ENCODE results near the gene ATRNL1.
"Not testable (repeated sequence)": the region's sequence is repeated elsewhere in the genome, so short reads cannot be mapped to it uniquely, and the experiment has no call there.

Gene ATRNL1

DNA sequence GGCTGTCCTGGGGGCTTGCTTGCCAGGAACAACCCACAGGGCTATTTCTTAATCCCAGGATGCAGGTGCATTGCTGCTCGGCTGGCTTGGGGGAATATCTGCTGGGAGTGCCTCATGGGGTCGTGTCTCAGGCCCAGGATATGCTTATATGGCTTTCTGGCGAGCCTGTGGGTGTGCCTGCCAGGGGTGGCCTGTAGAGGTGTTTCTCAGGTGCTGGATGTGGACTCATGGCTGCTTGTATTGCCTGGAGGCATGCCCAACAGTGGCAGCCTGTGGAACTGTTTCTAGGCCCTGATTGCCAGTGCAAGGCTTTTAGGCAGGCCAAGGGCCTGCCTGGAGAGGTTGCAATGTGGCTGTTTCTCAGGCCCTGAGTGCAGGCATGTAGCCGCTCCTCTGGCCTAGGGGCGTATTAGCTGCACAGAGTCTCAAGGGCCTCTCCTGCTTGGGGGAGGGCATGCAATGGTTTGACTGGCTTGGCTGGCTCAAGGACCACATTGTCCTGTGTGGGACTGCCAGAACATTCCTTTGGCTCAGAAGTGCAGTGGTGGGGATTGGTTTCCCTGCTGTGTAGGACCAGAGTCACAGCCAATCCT is 202.1 kb downstream of the ATRNL1 start:
- Histone ChIP-seq H3K79me2 (ENCODE audit: control insufficient read depth, insufficient read depth, low read length) (no peaks in the 10 kb centered on the region), H3K36me3 (ENCODE audit: control insufficient read depth, insufficient read depth, low read length) (no peaks in the 10 kb centered on the region)

DNA sequence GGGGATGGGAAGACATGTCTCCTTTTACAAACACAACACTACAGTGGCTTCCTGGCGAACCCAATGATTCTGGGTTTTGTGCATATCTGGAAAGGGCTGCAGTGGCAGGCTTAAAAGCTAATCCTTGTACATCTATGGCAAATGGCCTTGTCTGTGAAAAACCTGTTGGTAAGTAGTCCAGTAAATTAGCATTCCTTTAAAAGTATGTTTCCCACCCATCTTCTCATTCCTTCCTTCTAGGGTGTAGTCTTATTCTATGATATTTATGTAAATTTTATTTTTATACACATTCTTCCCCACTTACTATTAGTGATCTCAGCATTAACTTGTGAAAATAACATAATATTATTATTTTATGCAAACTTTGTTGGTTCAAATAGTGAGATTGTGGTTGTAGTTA is 206.9 kb downstream of the ATRNL1 start:
- no peak overlapping the region for H3K56ac ChIP-seq (ENCODE audit: low read length)
- H3K18ac ChIP-seq (ENCODE audit: low read length) = no peak overlapping the region
- WGBS (ENCODE audit: extremely low coverage, insufficient coverage, low lambda C conversion rate) = no CpG with 5 or more reads among the region's 1 CpG
- no peaks in the 10 kb centered on the region for H3K27me3 ChIP-seq (ENCODE audit: insufficient read depth, low read length, poor library complexity)
- no peak overlapping the region for H4K5ac ChIP-seq (ENCODE audit: low read length)
- H3K4me1 ChIP-seq (ENCODE audit: control insufficient read depth, low read depth, low read length) = no peaks in the 10 kb centered on the region
- no peak overlapping the region for H3K4ac ChIP-seq (ENCODE audit: low read depth, low read length)
- no peak overlapping the region for H2BK5ac ChIP-seq (ENCODE audit: low read length)
- no peak overlapping the region for H2BK120ac ChIP-seq (ENCODE audit: low read depth, low read length)
- no peak overlapping the region for H2BK15ac ChIP-seq (replicated peaks; ENCODE audit: low read depth)
- H3K9ac ChIP-seq (ENCODE audit: low read length) = no peak overlapping the region
- H3K79me2 ChIP-seq (ENCODE audit: control insufficient read depth, insufficient read depth, low read length) = no peaks in the 10 kb centered on the region
- H3K79me1 ChIP-seq (ENCODE audit: low read length) = no peaks in the 10 kb centered on the region
- H4K8ac ChIP-seq (ENCODE audit: low read depth, low read length) = no peak overlapping the region
- no peak overlapping the region for H2AK5ac ChIP-seq (ENCODE audit: low read length)
- H3K4me2 ChIP-seq (ENCODE audit: low read length) = no peak overlapping the region
- no peak overlapping the region for H3K27ac ChIP-seq (ENCODE audit: low read depth, low read length)
- H3K4me3 ChIP-seq (ENCODE audit: low read length) = no peak overlapping the region
- H3K36me3 ChIP-seq (ENCODE audit: control insufficient read depth, insufficient read depth, low read length) = no peaks in the 10 kb centered on the region
- no peak for DNase-seq
- no peak overlapping the region for H3K23ac ChIP-seq (ENCODE audit: low read length)

More for the DNA sequence above, 202.1 kb downstream of the ATRNL1 start:
- H2BK120ac ChIP-seq (ENCODE audit: low read depth, low read length) = no peak overlapping the region
- no CpG with 5 or more reads among the region's 5 CpGs for WGBS (ENCODE audit: extremely low coverage, insufficient coverage, low lambda C conversion rate)
- no peak overlapping the region for H3K27ac ChIP-seq (ENCODE audit: low read depth, low read length)
- no peaks in the 10 kb centered on the region for H3K27me3 ChIP-seq (ENCODE audit: insufficient read depth, low read length, poor library complexity)
- H2BK15ac ChIP-seq (replicated peaks; ENCODE audit: low read depth) = no peak overlapping the region
- peak overlapping the region; percentile 45 for H3K23ac ChIP-seq (ENCODE audit: low read length)
- no peak overlapping the region for H3K4me2 ChIP-seq (ENCODE audit: low read length)
- DNase-seq = peak; percentile 39
- H2AK5ac ChIP-seq (ENCODE audit: low read length) = no peak overlapping the region
- H2BK5ac ChIP-seq (ENCODE audit: low read length) = no peak overlapping the region
- H3K4ac ChIP-seq (ENCODE audit: low read depth, low read length) = no peak overlapping the region
- H3K18ac ChIP-seq (ENCODE audit: low read length) = no peak overlapping the region
- H3K9ac ChIP-seq (ENCODE audit: low read length) = no peak overlapping the region
- H3K4me1 ChIP-seq (ENCODE audit: control insufficient read depth, low read depth, low read length) = no peaks in the 10 kb centered on the region
- H3K79me1 ChIP-seq (ENCODE audit: low read length) = no peaks in the 10 kb centered on the region
- no peak overlapping the region for H3K4me3 ChIP-seq (ENCODE audit: low read length)
- H3K56ac ChIP-seq (ENCODE audit: low read length) = no peak overlapping the region
- no peak overlapping the region for H4K8ac ChIP-seq (ENCODE audit: low read depth, low read length)
- H4K5ac ChIP-seq (ENCODE audit: low read length) = no peak overlapping the region

DNA sequence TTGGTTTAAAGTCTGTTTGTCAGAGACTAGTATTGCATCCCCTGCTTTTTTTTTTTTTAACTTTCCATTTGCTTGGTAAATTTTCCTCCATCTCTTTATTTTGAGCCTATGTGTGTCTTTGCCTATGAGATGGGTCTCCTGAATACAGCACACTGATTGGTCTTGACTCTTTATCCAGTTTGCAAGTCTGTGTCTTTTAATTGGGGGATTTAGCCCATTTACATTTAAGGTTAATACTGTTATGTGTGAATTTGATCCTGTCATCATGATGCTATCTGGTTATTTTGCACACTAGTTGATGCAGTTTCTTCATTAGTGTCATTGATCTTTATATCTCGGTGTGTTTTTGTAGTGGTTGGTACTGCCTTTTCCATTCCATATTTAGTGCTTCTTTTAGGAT is 226.5 kb downstream of the ATRNL1 start:
- not testable (repeated sequence) for H3K56ac ChIP-seq (ENCODE audit: low read length); DNase-seq; H3K4me2 ChIP-seq (ENCODE audit: low read length); H3K9ac ChIP-seq (ENCODE audit: low read length); H2BK15ac ChIP-seq (replicated peaks; ENCODE audit: low read depth); H3K4me1 ChIP-seq (ENCODE audit: control insufficient read depth, low read depth, low read length); H3K79me1 ChIP-seq (ENCODE audit: low read length); H2BK120ac ChIP-seq (ENCODE audit: low read depth, low read length); H2AK5ac ChIP-seq (ENCODE audit: low read length); H3K27me3 ChIP-seq (ENCODE audit: insufficient read depth, low read length, poor library complexity); H2BK5ac ChIP-seq (ENCODE audit: low read length); H3K36me3 ChIP-seq (ENCODE audit: control insufficient read depth, insufficient read depth, low read length); H3K18ac ChIP-seq (ENCODE audit: low read length); H3K27ac ChIP-seq (ENCODE audit: low read depth, low read length); H3K4me3 ChIP-seq (ENCODE audit: low read length); H4K8ac ChIP-seq (ENCODE audit: low read depth, low read length); H4K5ac ChIP-seq (ENCODE audit: low read length); H3K4ac ChIP-seq (ENCODE audit: low read depth, low read length); H3K23ac ChIP-seq (ENCODE audit: low read length); H3K79me2 ChIP-seq (ENCODE audit: control insufficient read depth, insufficient read depth, low read length)
- WGBS (ENCODE audit: extremely low coverage, insufficient coverage, low lambda C conversion rate) = no CpG with 5 or more reads among the region's 1 CpG

DNA sequence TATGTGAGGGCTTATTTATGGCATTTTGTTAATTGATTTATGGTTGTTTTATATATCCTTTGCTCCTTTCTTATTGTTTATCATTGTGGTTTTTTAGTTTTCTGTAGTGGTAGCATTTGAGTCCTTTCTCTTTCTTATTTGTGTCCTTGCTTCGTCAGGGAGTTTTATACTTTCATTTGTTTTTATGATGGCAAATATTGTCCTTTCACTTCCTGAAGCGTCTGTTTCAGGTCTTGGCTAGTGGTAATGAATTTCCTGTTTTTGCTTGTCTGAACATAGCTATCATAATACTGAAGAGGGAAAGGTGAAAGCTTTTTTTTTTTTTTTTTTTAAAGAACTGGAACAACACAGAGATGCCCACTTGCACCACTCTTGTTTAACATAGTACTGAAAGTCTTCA is 228.2 kb downstream of the ATRNL1 start:
- no peak overlapping the region for H3K56ac ChIP-seq (ENCODE audit: low read length)
- H3K36me3 ChIP-seq (ENCODE audit: control insufficient read depth, insufficient read depth, low read length) = no peaks in the 10 kb centered on the region
- H2BK120ac ChIP-seq (ENCODE audit: low read depth, low read length) = no peak overlapping the region
- no peak overlapping the region for H2BK5ac ChIP-seq (ENCODE audit: low read length)
- H3K27ac ChIP-seq (ENCODE audit: low read depth, low read length) = no peak overlapping the region
- H3K79me2 ChIP-seq (ENCODE audit: control insufficient read depth, insufficient read depth, low read length) = no peaks in the 10 kb centered on the region
- H3K4me2 ChIP-seq (ENCODE audit: low read length) = no peak overlapping the region
- no peak for DNase-seq
- no peak overlapping the region for H2AK5ac ChIP-seq (ENCODE audit: low read length)
- no peak overlapping the region for H3K9ac ChIP-seq (ENCODE audit: low read length)
- no CpG with 5 or more reads among the region's 2 CpGs for WGBS (ENCODE audit: extremely low coverage, insufficient coverage, low lambda C conversion rate)
- no peak overlapping the region for H4K5ac ChIP-seq (ENCODE audit: low read length)
- H3K4me3 ChIP-seq (ENCODE audit: low read length) = no peak overlapping the region
- H4K8ac ChIP-seq (ENCODE audit: low read depth, low read length) = no peak overlapping the region
- no peaks in the 10 kb centered on the region for H3K79me1 ChIP-seq (ENCODE audit: low read length)
- H2BK15ac ChIP-seq (replicated peaks; ENCODE audit: low read depth) = no peak overlapping the region
- H3K23ac ChIP-seq (ENCODE audit: low read length) = no peak overlapping the region
- H3K18ac ChIP-seq (ENCODE audit: low read length) = no peak overlapping the region
- H3K4ac ChIP-seq (ENCODE audit: low read depth, low read length) = no peak overlapping the region
- H3K4me1 ChIP-seq (ENCODE audit: control insufficient read depth, low read depth, low read length) = no peaks in the 10 kb centered on the region
- H3K27me3 ChIP-seq (ENCODE audit: insufficient read depth, low read length, poor library complexity) = no peaks in the 10 kb centered on the region

DNA sequence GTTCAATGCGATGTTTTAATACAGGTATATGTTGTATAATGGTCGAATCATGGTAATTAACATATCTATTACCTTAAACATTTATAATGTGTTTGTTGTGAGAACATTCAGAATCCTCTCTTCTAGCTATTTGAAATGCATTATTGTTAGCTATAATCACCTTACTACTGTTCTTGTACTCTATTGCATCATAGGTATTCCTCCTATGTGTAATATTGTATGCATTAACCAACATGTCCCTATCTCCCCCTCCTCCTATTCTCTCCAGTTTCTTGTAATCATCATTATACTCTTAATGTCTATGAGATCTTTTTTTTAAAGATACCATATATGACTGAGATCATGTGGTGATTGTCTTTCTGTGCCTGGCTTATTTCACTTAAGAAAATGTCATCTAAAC is 235.2 kb downstream of the ATRNL1 start:
- Histone ChIP-seq H2AK5ac (ENCODE audit: low read length) (no peak overlapping the region), H3K4me1 (ENCODE audit: control insufficient read depth, low read depth, low read length) (no peaks in the 10 kb centered on the region), H3K23ac (ENCODE audit: low read length) (no peak overlapping the region), H3K79me2 (ENCODE audit: control insufficient read depth, insufficient read depth, low read length) (no peaks in the 10 kb centered on the region), H3K18ac (ENCODE audit: low read length) (no peak overlapping the region), H2BK5ac (ENCODE audit: low read length) (no peak overlapping the region), H3K4me2 (ENCODE audit: low read length) (no peak overlapping the region), H3K9ac (ENCODE audit: low read length) (no peak overlapping the region), H4K5ac (ENCODE audit: low read length) (no peak overlapping the region), H3K4ac (ENCODE audit: low read depth, low read length) (no peak overlapping the region), H3K4me3 (ENCODE audit: low read length) (no peak overlapping the region), H3K27me3 (ENCODE audit: insufficient read depth, low read length, poor library complexity) (no peaks in the 10 kb centered on the region), H3K27ac (ENCODE audit: low read depth, low read length) (no peak overlapping the region), H2BK120ac (ENCODE audit: low read depth, low read length) (no peak overlapping the region), H3K56ac (ENCODE audit: low read length) (no peak overlapping the region), H4K8ac (ENCODE audit: low read depth, low read length) (no peak overlapping the region), H3K79me1 (ENCODE audit: low read length) (no peaks in the 10 kb centered on the region), H2BK15ac (replicated peaks; ENCODE audit: low read depth) (no peak overlapping the region), H3K36me3 (ENCODE audit: control insufficient read depth, insufficient read depth, low read length) (no peaks in the 10 kb centered on the region)
- WGBS (ENCODE audit: extremely low coverage, insufficient coverage, low lambda C conversion rate) = no CpG with 5 or more reads among the region's 2 CpGs
- DNase-seq = no peak

DNA sequence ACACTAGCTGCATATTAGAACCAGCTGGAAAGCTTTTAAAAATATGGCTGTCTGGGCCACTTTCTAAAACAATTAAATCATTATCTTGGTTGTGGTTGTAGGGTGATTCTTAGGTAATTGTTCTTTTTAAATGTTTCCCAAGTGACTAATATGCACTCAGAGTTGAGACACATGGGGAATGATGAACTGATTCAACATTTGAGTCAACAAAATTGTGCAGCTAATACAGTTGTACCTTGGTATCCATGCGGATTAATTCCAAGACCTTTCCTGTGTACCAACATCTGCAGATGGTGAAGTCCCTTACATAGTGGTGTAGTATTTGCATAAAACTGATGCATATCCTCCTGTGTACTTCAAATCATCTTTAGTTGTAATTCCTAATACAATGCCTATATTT is 242.2 kb downstream of the ATRNL1 start:
- Histone ChIP-seq H3K9ac (ENCODE audit: low read length) (no peak overlapping the region), H2BK5ac (ENCODE audit: low read length) (no peak overlapping the region), H3K36me3 (ENCODE audit: control insufficient read depth, insufficient read depth, low read length) (no peaks in the 10 kb centered on the region), H3K4me3 (ENCODE audit: low read length) (no peak overlapping the region), H2BK15ac (replicated peaks; ENCODE audit: low read depth) (no peak overlapping the region), H3K79me1 (ENCODE audit: low read length) (no peaks in the 10 kb centered on the region), H2BK120ac (ENCODE audit: low read depth, low read length) (no peak overlapping the region), H3K4ac (ENCODE audit: low read depth, low read length) (no peak overlapping the region), H4K8ac (ENCODE audit: low read depth, low read length) (no peak overlapping the region), H3K23ac (ENCODE audit: low read length) (no peak overlapping the region), H3K4me1 (ENCODE audit: control insufficient read depth, low read depth, low read length) (no peaks in the 10 kb centered on the region), H3K56ac (ENCODE audit: low read length) (no peak overlapping the region), H3K18ac (ENCODE audit: low read length) (no peak overlapping the region), H3K79me2 (ENCODE audit: control insufficient read depth, insufficient read depth, low read length) (no peaks in the 10 kb centered on the region), H3K27ac (ENCODE audit: low read depth, low read length) (no peak overlapping the region), H3K27me3 (ENCODE audit: insufficient read depth, low read length, poor library complexity) (no peaks in the 10 kb centered on the region), H2AK5ac (ENCODE audit: low read length) (no peak overlapping the region), H3K4me2 (ENCODE audit: low read length) (no peak overlapping the region), H4K5ac (ENCODE audit: low read length) (no peak overlapping the region)
- no CpG with 5 or more reads among the region's 1 CpG for WGBS (ENCODE audit: extremely low coverage, insufficient coverage, low lambda C conversion rate)
- no peak for DNase-seq

All from mesendoderm (in vitro differentiated cells).